Peyer's patch (tissue), 4 donors: ENCODE results near the gene LRRN3.

Experiments used
- CTCF ChIP-seq, 6 experiments: fragments of 450-650 bp in 4 of 6; fragments of 200-600 bp in 2 of 6; sonication (generic) in 1 of 6; IDR thresholded peaks; one replicate each; pipeline ENCODE4 v1.5.1; 2017 to 2019; ENCODE audit warnings: antibody characterized with exemption in 6 of 6, mild to moderate bottlenecking in 3 of 6, moderate library complexity in 1 of 6
- POLR2A ChIP-seq, 2 donors: fragments of 450-650 bp; IDR thresholded peaks; one replicate each; pipeline ENCODE4 v1.5.1; 2017; ENCODE audit warnings: antibody characterized with exemption in 2 of 2, mild to moderate bottlenecking in 2 of 2, moderate library complexity in 2 of 2

- TF ChIP-seq CTCF (IDR thresholded peaks at IDR 0.05) (no peak), POLR2A (IDR thresholded peaks at IDR 0.05) (no peak)
Observed at GRCh38 chr7:111137296-111138192, 46.6 kb downstream of the LRRN3 start.
